Esophagus muscularis mucosa (tissue), 4 donors: ENCODE data around the gene SAP30. TPM values are rescaled to one million over a fixed set of nuclear protein-coding genes. Genes with fewer than 3 reads are reported as not detected.
A peak's percentile ranks its signal among the peaks of the same experiment; 100 is the strongest.

Source experiments
- DNase-seq: peaks from one replicate; pipeline ENCODE4 v3.0.0-alpha.2; 2017; ENCODE audit errors: extremely low spot score
- H3K27ac ChIP-seq, 4 donors: fragments of 200-600 bp; sonication (generic); replicated peaks in 1 of 4; 1 replicate in 3 of 4; 2 replicates in 1 of 4; pipeline ENCODE4 v1.5.1; 2016 to 2019; ENCODE audit warnings: mild to moderate bottlenecking in 1 of 4
- H3K27me3 ChIP-seq, 4 donors: fragments of 200-600 bp; sonication (generic); one replicate each; pipeline versions ENCODE4 v1.5.1 to v1.6.0; 2016 to 2019
- H3K36me3 ChIP-seq, 4 donors: fragments of 200-600 bp; sonication (generic); one replicate each; pipeline ENCODE4 v1.5.1; 2016 to 2019
- H3K4me1 ChIP-seq, 4 donors: fragments of 200-600 bp; sonication (generic); one replicate each; pipeline ENCODE4 v1.5.1; 2016 to 2019
- H3K4me3 ChIP-seq, 4 donors: fragments of 200-600 bp; sonication (generic); 1 replicate in 2 of 4; 2 replicates in 2 of 4; pipeline ENCODE4 v1.5.1; 2016 to 2019; ENCODE audit warnings: mild to moderate bottlenecking in 4 of 4, moderate library complexity in 1 of 4
- H3K9me3 ChIP-seq, 4 donors: fragments of 200-600 bp; sonication (generic); 1 replicate in 3 of 4; 2 replicates in 1 of 4; pipeline ENCODE4 v1.5.1; 2016 to 2019
- CTCF ChIP-seq, 3 experiments: fragments of 200-600 bp in 2 of 3; fragments of 450-650 bp in 1 of 3; sonication (generic) in 2 of 3; IDR thresholded peaks; one replicate each; pipeline ENCODE4 v1.5.1; 2017 to 2019; ENCODE audit warnings: antibody characterized with exemption in 3 of 3, mild to moderate bottlenecking in 2 of 3, moderate library complexity in 1 of 3
- EP300 ChIP-seq: sonication (generic); formaldehyde crosslinking; IDR thresholded peaks from one replicate; pipeline ENCODE4 v1.6.1; 2017; ENCODE audit warnings: antibody characterized with exemption
- POLR2A ChIP-seq: fragments of 450-650 bp; IDR thresholded peaks from one replicate; pipeline ENCODE4 v1.6.1; 2017; ENCODE audit warnings: antibody characterized with exemption, moderate library complexity, mild to moderate bottlenecking, low read depth
- POLR2AphosphoS5 ChIP-seq, 2 donors: sonication (generic); formaldehyde crosslinking; IDR thresholded peaks; one replicate each; pipeline ENCODE4 v1.6.1; 2017; ENCODE audit warnings: antibody characterized with exemption in 2 of 2
- WGBS: methylation state at CpG from one replicate; pipeline ENCODE4 v1.1.5; 2018; 5-methylcytosine and 5-hydroxymethylcytosine counted together
- intact Hi-C: fragments of 100-400 bp; cut with DNase I; formaldehyde crosslinking; loops from one replicate; pipeline ENCODE4 v1.15.1; 2023
- total RNA-seq, 4 donors: library from RNA; depleted of rRNA; stranded (reverse); fragments of >200 nt; gene quantifications; one replicate each; pipeline versions ENCODE4 v1.1.0 to v1.2.1, GENCODE V29; 2016

SAP30 gene
- total RNA-seq, 4 donors from 2014 or later, result 39.6 to 56.2 (median 43.7) TPM

GRCh38 chr4:173414456-173414855, 43.7 kb downstream of the SAP30 start:
- Histone ChIP-seq H3K36me3 (peaks cover 0 to 35% (median 5%) of the 10 kb centered on the region in 4 donors), H3K27ac (peak overlapping the region in 2 of 4 donors; percentile 10 to 20), H3K4me1 (peaks cover 3 to 32% (median 21%) of the 10 kb centered on the region in 4 donors), H3K9me3 (no peaks in the 10 kb centered on the region), H3K27me3 (no peaks in the 10 kb centered on the region), H3K4me3 (no peak overlapping the region)
- no peak for TF ChIP-seq EP300
- 74% methylated on average over 3 of the region's 3 CpGs for WGBS
- intact Hi-C loops, result loop anchor here (5.0 to 10.0 kb wide), 2 partner anchors 42 to 400 kb away; partner anchors contain the start of gene SAP30
- no peak for DNase-seq

GRCh38 chr4:173415092-173415491, 44.3 kb downstream of the SAP30 start:
- peaks cover 2 to 25% (median 20%) of the 10 kb centered on the region in 4 donors for H3K4me1 ChIP-seq
- peaks cover 0 to 31% (median 4%) of the 10 kb centered on the region in 4 donors for H3K36me3 ChIP-seq
- H3K4me3 ChIP-seq, result no peak overlapping the region
- H3K27ac ChIP-seq, result peak overlapping the region; percentile 1 to 60 (median 29)
- H3K9me3 ChIP-seq, result no peaks in the 10 kb centered on the region
- DNase-seq, result no peak
- TF ChIP-seq POLR2A (no peak), CTCF (IDR thresholded peaks at IDR 0.05) (no peak)
- intact Hi-C loops, result loop anchor here (5.0 to 10.0 kb wide), 3 partner anchors 83 to 742 kb away; partner anchors contain the start of gene HMGB2
- WGBS, result 75% methylated on average over 3 of the region's 3 CpGs
- no peaks in the 10 kb centered on the region for H3K27me3 ChIP-seq

GRCh38 chr4:173415885-173416653, 45.3 kb downstream of the SAP30 start:
- WGBS, result 85% methylated on average over 25 of the region's 26 CpGs
- peaks cover 0 to 26% (median 20%) of the 10 kb centered on the region in 4 donors for H3K4me1 ChIP-seq
- intact Hi-C loops, result loop anchor here (2.0 to 10.0 kb wide), 4 partner anchors 84 to 741 kb away; partner anchors contain the start of gene HMGB2
- H3K27me3 ChIP-seq, result no peaks in the 10 kb centered on the region
- DNase-seq, result no peak
- TF ChIP-seq POLR2A, result no peak
- TF ChIP-seq POLR2AphosphoS5 (IDR thresholded peaks at IDR 0.05), result peak; percentile 4 to 51
- peak in 1 of 3 experiments; percentile 5 for TF ChIP-seq CTCF (IDR thresholded peaks at IDR 0.05)
- TF ChIP-seq EP300, result no peak
- H3K36me3 ChIP-seq, result peaks cover 0 to 29% (median 3%) of the 10 kb centered on the region in 4 donors
- peak overlapping the region; percentile 1 to 60 (median 29) for H3K27ac ChIP-seq
- H3K9me3 ChIP-seq, result no peaks in the 10 kb centered on the region
- no peak overlapping the region for H3K4me3 ChIP-seq

GRCh38 chr4:173417833-173418232, 47.1 kb downstream of the SAP30 start:
- DNase-seq, result no peak
- Histone ChIP-seq H3K4me1 (peaks cover 0 to 23% (median 12%) of the 10 kb centered on the region in 4 donors), H3K27ac (no peak overlapping the region), H3K36me3 (peaks cover 0 to 19% (median 3%) of the 10 kb centered on the region in 4 donors), H3K9me3 (no peaks in the 10 kb centered on the region), H3K27me3 (no peaks in the 10 kb centered on the region), H3K4me3 (no peak overlapping the region)
- TF ChIP-seq POLR2AphosphoS5 (IDR thresholded peaks at IDR 0.05) (no peak), EP300 (no peak), POLR2A (no peak), CTCF (IDR thresholded peaks at IDR 0.05) (no peak)
- intact Hi-C loops, result loop anchor here (2.0 to 10.0 kb wide), 4 partner anchors 86 to 739 kb away; partner anchors contain the start of gene HMGB2

- no peak overlapping the region for H3K27ac ChIP-seq
- no peaks in the 10 kb centered on the region for H3K27me3 ChIP-seq
- 76% methylated on average over 3 of the region's 3 CpGs for WGBS
- H3K36me3 ChIP-seq, result peaks cover 0 to 15% (median 3%) of the 10 kb centered on the region in 4 donors
- intact Hi-C loops, result loop anchor here (5.0 to 10.0 kb wide), 3 partner anchors 86 to 739 kb away; partner anchors contain the start of gene HMGB2
- DNase-seq, result no peak
- no peak overlapping the region for H3K4me3 ChIP-seq
- peaks cover 0 to 15% (median 7%) of the 10 kb centered on the region in 4 donors for H3K4me1 ChIP-seq
- no peaks in the 10 kb centered on the region for H3K9me3 ChIP-seq
- TF ChIP-seq POLR2AphosphoS5 (IDR thresholded peaks at IDR 0.05) (no peak), EP300 (no peak), CTCF (IDR thresholded peaks at IDR 0.05) (no peak), POLR2A (no peak)
Observed at GRCh38 chr4:173418639-173419038, 47.9 kb downstream of the SAP30 start.
